Nephron (organoid): Measurements from ENCODE around the gene IFI16.

Source experiments
- H3K27ac Mint-ChIP-seq, 3 experiments: 2 replicates each; pipeline ENCODE4 v1.8.0; 2020; ENCODE audit warnings: mixed read lengths in 3 of 3, mild to moderate bottlenecking in 2 of 3, moderate library complexity in 1 of 3
- H3K27me3 Mint-ChIP-seq: 2 replicates; pipeline ENCODE4 v1.8.0; 2021; ENCODE audit warnings: low read depth, mild to moderate bottlenecking, moderate library complexity, mixed read lengths
- H3K36me3 Mint-ChIP-seq: 2 replicates; pipeline ENCODE4 v1.8.0; 2020; ENCODE audit warnings: low read depth, mixed read lengths
- H3K4me1 Mint-ChIP-seq: 2 replicates; pipeline ENCODE4 v1.8.0; 2020; ENCODE audit warnings: mixed read lengths
- H3K4me3 Mint-ChIP-seq, 3 experiments: 2 replicates each; pipeline ENCODE4 v1.8.0; 2020; ENCODE audit warnings: mild to moderate bottlenecking in 3 of 3, mixed read lengths in 3 of 3, moderate library complexity in 2 of 3
- H3K9me3 Mint-ChIP-seq: 2 replicates; pipeline ENCODE4 v1.8.0; 2020; ENCODE audit warnings: mixed read lengths
- CTCF ChIP-seq, 3 experiments: fragments of 200-600 bp; sonication (generic); IDR thresholded peaks; one replicate each; pipeline ENCODE4 v1.5.0; 2021; ENCODE audit warnings: antibody characterized with exemption in 3 of 3; ENCODE audit not compliant: unreplicated experiment in 3 of 3

Gene IFI16

GRCh38 chr1:159054427-159054826, 44.7 kb downstream of the IFI16 start:
- Mint-ChIP-seq H3K36me3 (peaks cover 36% of the 10 kb centered on the region), H3K9me3 (no peaks in the 10 kb centered on the region)

DNA sequence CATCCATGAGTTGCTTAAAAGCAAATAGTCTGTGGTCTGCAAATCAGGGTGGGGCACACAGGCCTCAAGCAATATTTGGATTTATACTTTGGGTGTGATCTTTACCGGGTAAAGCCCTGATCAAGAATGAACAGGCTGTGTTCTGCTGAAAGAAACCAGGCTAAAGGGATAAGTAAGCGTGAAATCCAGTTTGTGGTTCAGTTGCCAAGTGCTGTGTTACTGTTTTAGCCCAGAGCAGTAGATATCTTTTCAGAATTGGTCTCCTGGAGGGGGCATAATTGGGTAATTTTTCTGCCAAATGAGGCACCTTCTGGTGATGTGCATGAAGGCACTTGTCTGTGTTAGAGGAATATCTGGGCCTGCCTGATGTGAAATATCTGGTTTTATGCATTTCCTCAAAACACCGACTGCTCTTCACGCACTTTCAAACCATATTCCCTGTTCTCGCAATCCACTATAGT, 45.5 kb downstream of the IFI16 start:
- Mint-ChIP-seq H3K36me3 (peaks cover 35% of the 10 kb centered on the region), H3K27ac (no peak overlapping the region), H3K4me3 (no peak overlapping the region), H3K4me1 (peaks cover 11% of the 10 kb centered on the region), H3K27me3 (no peaks in the 10 kb centered on the region), H3K9me3 (no peaks in the 10 kb centered on the region)
- TF ChIP-seq CTCF (IDR thresholded peaks at IDR 0.05; ENCODE audit: unreplicated experiment in 3 of 3) = no peak

More at GRCh38 chr1:159054427-159054826, 44.7 kb downstream of the IFI16 start:
- H3K27ac Mint-ChIP-seq = no peak overlapping the region
- no peak overlapping the region for H3K4me3 Mint-ChIP-seq
- no peak for TF ChIP-seq CTCF (IDR thresholded peaks at IDR 0.05; ENCODE audit: unreplicated experiment in 3 of 3)
- no peaks in the 10 kb centered on the region for H3K27me3 Mint-ChIP-seq
- peaks cover 11% of the 10 kb centered on the region for H3K4me1 Mint-ChIP-seq

DNA sequence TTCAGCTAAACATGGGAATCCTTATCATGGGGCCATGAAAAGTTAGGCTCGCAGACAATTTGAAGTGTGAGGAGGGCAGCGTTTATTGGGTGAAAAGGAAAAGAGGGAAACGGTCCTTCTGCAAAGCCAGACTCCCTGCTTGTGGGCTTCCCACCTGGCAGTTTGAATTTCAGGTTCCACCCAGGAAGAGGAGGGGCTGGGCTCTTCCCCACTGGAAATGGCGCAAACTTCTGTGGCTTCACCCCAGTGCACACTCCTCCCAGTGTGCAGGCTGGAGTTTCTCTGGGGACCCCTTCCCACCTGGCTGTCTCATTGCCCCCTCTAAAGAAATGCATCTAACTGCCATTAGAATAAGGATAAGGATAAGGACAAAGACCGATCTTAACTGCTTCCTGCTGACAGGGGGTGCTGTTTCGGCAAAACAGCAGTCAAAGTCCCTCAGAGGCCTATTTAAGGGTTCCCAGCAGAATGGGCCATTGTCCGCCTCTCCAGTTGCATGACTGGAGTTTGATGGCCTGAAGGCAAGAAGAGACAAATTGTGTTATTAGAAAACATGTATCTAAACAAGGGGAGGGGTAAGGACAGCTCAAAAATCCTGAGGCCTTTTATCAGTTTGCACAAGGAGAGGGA, 46.5 kb downstream of the IFI16 start:
- no peak for TF ChIP-seq CTCF (IDR thresholded peaks at IDR 0.05; ENCODE audit: unreplicated experiment in 3 of 3)
- Mint-ChIP-seq H3K36me3 (peaks cover 26% of the 10 kb centered on the region), H3K27ac (no peak overlapping the region), H3K4me3 (no peak overlapping the region), H3K4me1 (peaks cover 11% of the 10 kb centered on the region), H3K9me3 (no peaks in the 10 kb centered on the region), H3K27me3 (no peaks in the 10 kb centered on the region)

- TF ChIP-seq CTCF (IDR thresholded peaks at IDR 0.05; ENCODE audit: unreplicated experiment in 3 of 3) = no peak
- Mint-ChIP-seq H3K9me3 (no peaks in the 10 kb centered on the region), H3K27ac (no peak overlapping the region), H3K36me3 (peaks cover 12% of the 10 kb centered on the region), H3K4me3 (no peak overlapping the region), H3K27me3 (no peaks in the 10 kb centered on the region), H3K4me1 (peaks cover 11% of the 10 kb centered on the region)
Measured at GRCh38 chr1:159058751-159059150, 49.0 kb downstream of the IFI16 start.

DNA sequence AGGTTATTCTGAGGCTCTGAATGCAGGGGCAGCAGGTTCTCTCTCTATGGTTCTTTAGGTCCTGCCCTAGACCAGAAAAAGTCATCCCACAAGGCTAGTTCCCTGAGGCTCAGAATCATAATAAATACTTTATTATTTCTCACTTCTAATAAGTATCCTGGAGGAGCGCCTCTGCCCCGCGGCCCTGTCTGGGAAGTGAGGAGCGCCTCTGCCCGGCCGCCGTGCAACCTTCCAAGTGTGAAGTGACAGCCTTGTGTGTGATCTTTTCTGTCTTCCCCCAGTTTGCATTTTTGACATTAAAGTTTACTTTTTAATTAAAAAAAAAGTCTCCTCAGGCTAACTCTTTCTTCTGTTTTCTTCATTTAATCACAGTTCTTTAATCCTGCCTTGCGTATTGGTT, 55.4 kb downstream of the IFI16 start:
- TF ChIP-seq CTCF (IDR thresholded peaks at IDR 0.05; ENCODE audit: unreplicated experiment in 3 of 3) = no peak
- Mint-ChIP-seq H3K4me3 (no peak overlapping the region), H3K27ac (no peak overlapping the region), H3K36me3 (no peaks in the 10 kb centered on the region), H3K9me3 (no peaks in the 10 kb centered on the region), H3K4me1 (no peaks in the 10 kb centered on the region), H3K27me3 (no peaks in the 10 kb centered on the region)

- Mint-ChIP-seq H3K9me3 (no peaks in the 10 kb centered on the region), H3K36me3 (no peaks in the 10 kb centered on the region), H3K4me3 (no peak overlapping the region)
Measured at GRCh38 chr1:159066108-159066507, 56.4 kb downstream of the IFI16 start.

More at GRCh38 chr1:159066108-159066507, 56.4 kb downstream of the IFI16 start:
- Mint-ChIP-seq H3K27ac (no peak overlapping the region), H3K4me1 (no peaks in the 10 kb centered on the region), H3K27me3 (no peaks in the 10 kb centered on the region)
- TF ChIP-seq CTCF (IDR thresholded peaks at IDR 0.05; ENCODE audit: unreplicated experiment in 3 of 3) = no peak
